ENCODE data around the gene KRT32. TPM values are rescaled to one million over a fixed set of nuclear protein-coding genes. Genes with fewer than 3 reads are reported as not detected.

KRT32 gene
- total RNA-seq, 4 donors from 2014 or later: 0.61 to 12.8 (median 4.6) TPM

- H3K36me3 ChIP-seq: no peaks in the 10 kb centered on the region
- no peak for DNase-seq
- H3K27me3 ChIP-seq: no peaks in the 10 kb centered on the region
- TF ChIP-seq, protein P1, sequence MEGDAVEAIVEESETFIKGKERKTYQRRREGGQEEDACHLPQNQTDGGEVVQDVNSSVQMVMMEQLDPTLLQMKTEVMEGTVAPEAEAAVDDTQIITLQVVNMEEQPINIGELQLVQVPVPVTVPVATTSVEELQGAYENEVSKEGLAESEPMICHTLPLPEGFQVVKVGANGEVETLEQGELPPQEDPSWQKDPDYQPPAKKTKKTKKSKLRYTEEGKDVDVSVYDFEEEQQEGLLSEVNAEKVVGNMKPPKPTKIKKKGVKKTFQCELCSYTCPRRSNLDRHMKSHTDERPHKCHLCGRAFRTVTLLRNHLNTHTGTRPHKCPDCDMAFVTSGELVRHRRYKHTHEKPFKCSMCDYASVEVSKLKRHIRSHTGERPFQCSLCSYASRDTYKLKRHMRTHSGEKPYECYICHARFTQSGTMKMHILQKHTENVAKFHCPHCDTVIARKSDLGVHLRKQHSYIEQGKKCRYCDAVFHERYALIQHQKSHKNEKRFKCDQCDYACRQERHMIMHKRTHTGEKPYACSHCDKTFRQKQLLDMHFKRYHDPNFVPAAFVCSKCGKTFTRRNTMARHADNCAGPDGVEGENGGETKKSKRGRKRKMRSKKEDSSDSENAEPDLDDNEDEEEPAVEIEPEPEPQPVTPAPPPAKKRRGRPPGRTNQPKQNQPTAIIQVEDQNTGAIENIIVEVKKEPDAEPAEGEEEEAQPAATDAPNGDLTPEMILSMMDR (IDR thresholded peaks at IDR 0.05): no peak
- no peak for TF ChIP-seq POLR2A (IDR thresholded peaks at IDR 0.05)
- intact Hi-C loops (cut with DNase I): no loop called here
- H3K27ac ChIP-seq: no peak overlapping the region
- H3K9me3 ChIP-seq: no peaks in the 10 kb centered on the region
- no peak overlapping the region for H3K4me3 ChIP-seq
- H3K4me1 ChIP-seq: peaks cover 9 to 27% (median 20%) of the 10 kb centered on the region in 3 donors
- 55 to 57% methylated on average over 4 of the region's 4 CpGs for WGBS, 2 donors
Measured at GRCh38 chr17:41452281-41452680, 14.9 kb downstream of the KRT32 start.

- 83 to 90% methylated on average over 2 of the region's 2 CpGs for WGBS, 2 donors
- intact Hi-C loops (cut with DNase I): no loop called here
- Histone ChIP-seq H3K27ac (no peak overlapping the region), H3K27me3 (no peaks in the 10 kb centered on the region), H3K4me1 (peaks cover 5 to 17% (median 12%) of the 10 kb centered on the region in 3 donors), H3K36me3 (no peaks in the 10 kb centered on the region), H3K4me3 (no peak overlapping the region), H3K9me3 (no peaks in the 10 kb centered on the region)
- TF ChIP-seq, protein P1 (IDR thresholded peaks at IDR 0.05): no peak
- TF ChIP-seq POLR2A (IDR thresholded peaks at IDR 0.05): no peak
- DNase-seq: no peak
Measured at GRCh38 chr17:41451154-41451728, 15.9 kb downstream of the KRT32 start.

- TF ChIP-seq POLR2A (IDR thresholded peaks at IDR 0.05): no peak
- TF ChIP-seq, protein P1 (IDR thresholded peaks at IDR 0.05): no peak
- H3K9me3 ChIP-seq: no peaks in the 10 kb centered on the region
- no peaks in the 10 kb centered on the region for H3K4me1 ChIP-seq
- H3K4me3 ChIP-seq: no peak overlapping the region
- DNase-seq: no peak
- peaks cover 0 to 18% (median 0%) of the 10 kb centered on the region in 4 donors for H3K27me3 ChIP-seq
- no peaks in the 10 kb centered on the region for H3K36me3 ChIP-seq
- intact Hi-C loops (cut with DNase I): no loop called here
- no peak overlapping the region for H3K27ac ChIP-seq
- WGBS, 2 donors: 81 to 96% methylated on average over 4 to 6 of the region's 6 CpGs
Measured at GRCh38 chr17:41449008-41449407, 18.2 kb downstream of the KRT32 start.

DNA sequence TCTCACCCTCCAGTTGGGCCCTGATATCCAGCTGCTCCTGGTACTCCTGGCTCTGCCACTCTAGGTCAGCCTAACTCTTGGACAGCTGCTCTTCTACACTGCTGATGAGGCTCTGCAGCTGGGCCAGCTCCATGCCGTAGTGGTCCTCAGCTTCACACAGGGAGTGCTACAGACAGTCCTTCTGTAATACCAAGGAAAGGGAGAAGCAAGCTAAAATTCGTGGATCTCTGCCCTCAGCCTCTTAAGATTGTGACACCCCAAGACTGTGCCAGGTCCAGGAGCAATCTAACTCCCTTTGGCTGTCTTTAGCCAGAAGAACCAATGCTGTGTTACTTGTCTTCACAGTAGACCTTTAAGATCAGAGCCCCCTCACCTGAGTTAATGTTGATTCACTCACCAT is 18.7 kb downstream of the KRT32 start:
- no peak for TF ChIP-seq POLR2A (IDR thresholded peaks at IDR 0.05)
- TF ChIP-seq, protein P1 (IDR thresholded peaks at IDR 0.05): no peak
- intact Hi-C loops (cut with DNase I): no loop called here
- no peak for DNase-seq
- WGBS, 2 donors: 43% methylated on average over 1 of the region's 2 CpGs; no CpG with 5 or more reads in 1 of the 2 donors
- Histone ChIP-seq H3K27me3 (peaks cover 0 to 18% (median 0%) of the 10 kb centered on the region in 4 donors), H3K9me3 (no peaks in the 10 kb centered on the region), H3K4me1 (no peaks in the 10 kb centered on the region), H3K27ac (no peak overlapping the region), H3K36me3 (no peaks in the 10 kb centered on the region), H3K4me3 (no peak overlapping the region)

- H3K27me3 ChIP-seq: peaks cover 0 to 24% (median 0%) of the 10 kb centered on the region in 4 donors
- no peaks in the 10 kb centered on the region for H3K4me1 ChIP-seq
- DNase-seq: no peak
- WGBS, 2 donors: 58 to 63% methylated on average over 2 of the region's 2 CpGs
- H3K27ac ChIP-seq: no peak overlapping the region
- no peak overlapping the region for H3K4me3 ChIP-seq
- H3K9me3 ChIP-seq: no peaks in the 10 kb centered on the region
- TF ChIP-seq, protein P1 (IDR thresholded peaks at IDR 0.05): no peak
- no peak for TF ChIP-seq POLR2A (IDR thresholded peaks at IDR 0.05)
- intact Hi-C loops (cut with DNase I): no loop called here
- no peaks in the 10 kb centered on the region for H3K36me3 ChIP-seq
Measured at GRCh38 chr17:41446806-41447205, 20.4 kb downstream of the KRT32 start.

Measured in esophagus squamous epithelium (tissue), 5 donors.